ENCODE measurements around the gene ASCC2.

The ASCC2 gene

DNA sequence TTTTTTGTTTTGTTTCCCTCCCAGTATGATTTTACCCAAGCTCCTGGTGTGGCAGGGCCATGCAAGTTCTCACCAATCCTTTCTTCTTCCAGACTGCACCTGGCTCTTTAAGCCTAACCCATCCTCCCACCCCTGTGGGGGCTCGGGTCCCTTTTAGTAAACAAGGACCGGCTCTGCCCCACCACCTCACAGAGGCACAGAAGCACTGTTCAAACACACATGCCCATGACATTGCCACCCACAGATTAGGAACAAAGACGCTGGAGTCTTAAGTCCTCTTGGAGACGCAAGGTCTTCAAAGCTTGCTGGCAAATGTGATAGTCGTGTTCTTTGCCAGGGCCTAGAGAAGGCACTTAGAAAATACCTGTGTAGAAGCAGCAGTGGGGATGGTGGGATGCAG, 52.0 kb downstream of the ASCC2 start:
- no peak for DNase-seq (ENCODE audit: low read depth in 3 of 3)

DNA sequence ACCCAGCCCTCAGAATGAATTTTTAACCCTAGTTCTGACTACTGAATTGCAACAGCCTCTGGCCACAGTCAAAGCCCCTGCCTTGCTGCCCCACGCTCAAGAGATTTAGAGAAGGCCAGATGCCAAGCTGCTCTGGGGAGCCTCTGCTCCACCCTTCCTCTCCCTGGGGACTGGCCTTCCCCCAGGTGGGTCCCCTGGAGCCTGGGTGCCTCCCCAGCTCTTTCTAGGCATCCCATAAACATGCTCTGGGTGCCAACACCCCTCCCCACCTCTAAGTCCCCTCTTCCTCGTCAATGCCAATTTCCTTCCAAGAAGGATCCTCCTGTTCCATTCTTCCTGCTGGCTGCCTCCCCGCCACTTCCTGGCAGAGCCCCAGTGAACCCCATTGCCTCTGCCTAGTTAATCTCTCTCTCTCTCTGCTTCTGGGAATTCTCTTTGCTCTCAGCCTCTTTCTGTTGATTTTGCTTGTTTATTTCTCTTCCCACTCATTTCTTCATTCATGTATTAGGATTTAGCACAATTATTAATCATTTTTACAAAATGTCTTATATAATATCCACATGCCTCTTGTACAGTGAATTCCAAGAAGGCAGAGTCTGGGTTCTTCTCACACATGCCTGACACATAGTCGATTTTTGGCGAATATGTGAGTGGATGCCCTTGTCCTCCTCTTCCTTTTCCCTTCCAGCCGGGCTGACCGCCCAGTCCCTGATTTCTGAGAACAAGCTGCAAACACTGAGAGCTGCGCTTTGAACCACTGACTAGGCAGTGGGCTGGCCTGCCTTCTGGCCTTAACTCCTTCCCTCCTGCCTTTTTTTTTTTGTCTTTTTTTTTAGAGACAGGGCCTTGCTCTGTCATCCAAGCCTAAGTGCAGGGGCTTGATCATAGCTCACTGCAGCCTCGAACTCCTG, 53.4 kb downstream of the ASCC2 start:
- DNase-seq (ENCODE audit: low read depth in 3 of 3): no peak

DNA sequence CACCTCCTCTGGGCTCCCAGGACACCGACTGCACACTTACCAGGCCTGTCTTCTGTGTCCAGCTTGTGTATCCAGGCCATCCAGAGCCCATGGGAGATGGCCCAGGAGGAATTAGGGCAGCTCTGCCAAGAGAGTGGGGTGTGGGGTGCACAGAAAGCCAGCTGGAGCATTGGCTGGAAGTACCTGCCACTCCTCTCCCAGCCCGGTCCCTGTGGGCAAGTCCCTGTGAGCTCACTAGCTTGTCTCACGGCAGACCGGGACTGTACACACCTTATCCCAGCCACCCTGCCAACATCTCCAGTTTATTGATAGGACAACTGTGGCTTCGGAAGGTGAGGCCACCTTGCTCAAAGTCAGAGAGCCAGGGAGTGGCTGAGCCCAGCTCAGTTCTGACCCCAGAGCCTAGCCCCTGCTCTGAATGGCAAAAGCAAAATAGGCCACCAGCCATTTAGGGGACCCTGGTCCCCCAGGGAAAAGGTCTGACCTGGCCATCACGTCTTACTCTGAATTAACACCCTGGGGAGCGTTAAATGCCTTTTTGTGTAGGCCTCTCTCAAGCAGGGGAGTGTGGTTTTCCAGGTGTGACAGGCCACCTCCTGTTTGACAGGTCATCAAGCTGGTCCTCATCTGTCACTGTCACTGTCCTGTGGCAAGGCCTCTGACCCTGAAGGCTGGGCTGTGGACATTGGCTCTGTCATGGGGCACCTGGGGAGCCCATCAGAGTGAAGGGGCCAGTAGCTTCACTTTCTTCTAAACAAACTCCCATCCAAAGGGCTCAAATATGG, 55.8 kb downstream of the ASCC2 start:
- no peak for DNase-seq (ENCODE audit: low read depth in 3 of 3)

DNA sequence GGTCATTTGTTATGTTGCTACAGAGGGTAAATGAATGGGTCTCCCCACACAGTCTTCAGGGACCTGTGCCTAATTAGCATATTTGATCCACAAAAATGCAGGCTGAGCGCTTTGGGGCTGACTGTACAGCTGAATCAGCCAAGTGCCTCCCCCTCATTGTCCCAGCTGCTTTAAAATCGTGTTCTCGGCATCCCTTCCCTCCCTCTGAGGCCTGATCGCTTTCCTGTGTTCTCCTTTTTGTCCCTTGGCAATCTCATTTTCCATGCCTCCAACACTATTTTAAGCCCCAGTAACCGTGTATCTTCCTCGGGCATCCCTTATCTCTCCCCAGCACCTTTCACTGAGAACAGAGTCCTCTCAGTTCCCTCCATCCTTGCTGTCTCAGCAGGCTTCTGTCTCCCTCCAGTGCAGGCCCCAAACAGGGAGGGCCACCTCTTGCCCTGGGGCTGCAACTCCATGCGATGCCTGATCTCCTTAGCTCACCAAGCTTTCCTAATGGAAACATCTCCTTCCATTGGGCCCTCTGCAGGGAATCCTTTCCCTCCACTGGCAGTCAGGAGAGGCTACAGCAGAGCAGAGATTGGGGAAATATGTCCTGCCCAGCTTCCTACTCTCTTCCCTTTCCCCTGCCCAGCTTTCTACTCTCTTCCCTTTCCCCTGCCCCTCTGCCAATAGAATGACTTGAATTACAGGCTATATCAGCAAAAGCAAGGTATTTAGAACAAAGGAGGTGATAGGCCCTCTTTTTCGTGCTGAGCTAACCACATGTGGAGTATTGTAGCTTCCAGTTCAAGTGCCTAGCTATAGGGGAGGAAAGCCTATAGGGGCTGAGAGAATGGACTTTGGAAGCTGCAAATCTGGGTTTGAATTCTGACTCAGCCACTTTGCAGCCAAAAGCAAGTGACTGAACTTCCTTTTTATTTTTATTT, 57.1 kb downstream of the ASCC2 start:
- DNase-seq (ENCODE audit: low read depth in 3 of 3): no peak

DNA sequence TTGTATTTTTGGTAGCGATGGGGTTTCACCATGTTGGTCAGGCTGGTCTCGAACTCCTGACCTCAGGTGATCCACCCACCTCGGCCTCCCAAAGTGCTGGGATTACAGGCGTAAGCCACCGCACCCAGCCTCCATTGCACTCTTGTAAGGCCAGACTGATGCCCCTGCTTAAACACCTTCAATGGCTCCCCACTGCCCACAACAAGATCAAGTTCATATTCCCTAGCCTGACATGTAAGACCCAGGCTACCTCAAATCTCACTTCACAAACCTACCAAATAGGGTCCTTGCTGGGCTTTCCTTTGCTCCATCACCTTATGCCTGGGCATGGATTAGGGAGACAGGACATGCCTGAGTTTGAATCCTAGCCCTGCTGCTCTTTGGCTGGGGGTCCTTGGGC, 57.9 kb downstream of the ASCC2 start:
- no peak for DNase-seq (ENCODE audit: low read depth in 3 of 3)

DNA sequence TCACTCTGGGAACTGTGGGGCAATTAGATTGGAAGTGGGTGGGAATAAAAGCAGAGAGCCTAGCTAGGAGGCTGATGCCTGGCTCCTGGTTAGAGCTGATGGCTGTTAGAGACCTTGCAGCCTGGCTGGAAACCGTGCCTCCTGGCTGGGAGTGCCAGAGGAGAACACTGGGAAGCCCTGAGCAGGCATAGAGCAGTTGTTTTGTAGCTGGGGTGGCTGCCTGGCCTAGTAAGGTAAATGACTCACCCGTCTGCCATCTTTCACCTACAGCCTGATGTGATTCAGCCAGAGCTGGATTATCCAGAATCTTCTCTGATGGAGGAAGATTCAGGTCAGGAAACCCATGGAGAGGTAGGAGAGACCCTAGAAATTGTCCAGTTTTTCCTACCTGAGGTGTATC, 64.8 kb downstream of the ASCC2 start:
- DNase-seq (ENCODE audit: low read depth in 3 of 3): no peak

DNA sequence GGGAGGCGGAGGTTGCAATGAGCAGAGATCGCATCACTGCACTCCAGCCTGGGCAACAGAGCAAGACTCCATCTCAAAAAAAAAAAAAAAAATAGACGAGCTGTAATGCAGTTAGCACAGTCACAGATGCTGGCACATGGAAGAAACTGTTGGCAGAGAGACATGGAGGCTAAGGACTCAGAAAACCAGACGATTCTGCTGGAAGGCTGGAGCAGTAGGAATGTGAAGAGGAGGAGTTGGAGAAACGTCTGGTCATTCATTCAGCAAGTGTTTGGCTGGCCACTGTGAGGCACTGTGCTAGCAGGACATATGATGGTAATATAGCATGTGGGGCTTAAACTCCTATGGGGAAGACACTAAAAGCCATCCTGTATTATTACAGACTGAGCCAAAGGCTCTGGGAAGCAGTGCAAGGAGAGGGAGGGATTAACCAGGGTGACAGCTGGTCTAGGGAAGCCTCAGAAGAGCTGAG, 65.9 kb downstream of the ASCC2 start:
- no peak for DNase-seq (ENCODE audit: low read depth in 3 of 3)

DNA sequence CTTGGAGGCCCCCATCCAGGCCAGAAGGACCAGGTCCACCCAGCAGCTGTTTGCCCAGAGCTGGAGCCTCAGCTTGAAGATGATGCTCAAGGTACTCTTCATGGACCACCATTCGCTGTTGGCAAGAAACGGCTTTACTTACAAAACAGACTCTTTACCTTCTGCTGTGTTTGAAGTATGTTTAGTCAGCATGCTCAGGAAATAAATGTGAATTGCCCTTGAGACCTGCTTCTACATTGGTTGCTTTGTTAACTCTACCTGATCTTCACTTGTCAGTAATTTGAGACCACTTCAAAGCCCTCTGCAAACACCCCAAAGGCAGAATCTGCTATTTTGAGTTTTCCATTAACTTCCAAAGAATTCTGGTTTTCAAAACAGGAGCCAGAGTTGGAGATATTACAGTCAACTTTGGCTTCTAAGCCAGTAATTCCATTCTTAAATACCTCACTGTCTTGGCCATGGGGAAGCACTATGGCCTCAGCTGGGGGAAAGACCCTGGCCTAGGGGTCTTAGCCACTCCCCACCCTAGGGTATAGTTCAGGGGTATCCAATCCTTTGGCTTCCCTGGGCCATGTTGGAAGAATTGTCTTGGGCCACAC, 68.3 kb downstream of the ASCC2 start:
- DNase-seq (ENCODE audit: low read depth in 3 of 3): no peak

DNA sequence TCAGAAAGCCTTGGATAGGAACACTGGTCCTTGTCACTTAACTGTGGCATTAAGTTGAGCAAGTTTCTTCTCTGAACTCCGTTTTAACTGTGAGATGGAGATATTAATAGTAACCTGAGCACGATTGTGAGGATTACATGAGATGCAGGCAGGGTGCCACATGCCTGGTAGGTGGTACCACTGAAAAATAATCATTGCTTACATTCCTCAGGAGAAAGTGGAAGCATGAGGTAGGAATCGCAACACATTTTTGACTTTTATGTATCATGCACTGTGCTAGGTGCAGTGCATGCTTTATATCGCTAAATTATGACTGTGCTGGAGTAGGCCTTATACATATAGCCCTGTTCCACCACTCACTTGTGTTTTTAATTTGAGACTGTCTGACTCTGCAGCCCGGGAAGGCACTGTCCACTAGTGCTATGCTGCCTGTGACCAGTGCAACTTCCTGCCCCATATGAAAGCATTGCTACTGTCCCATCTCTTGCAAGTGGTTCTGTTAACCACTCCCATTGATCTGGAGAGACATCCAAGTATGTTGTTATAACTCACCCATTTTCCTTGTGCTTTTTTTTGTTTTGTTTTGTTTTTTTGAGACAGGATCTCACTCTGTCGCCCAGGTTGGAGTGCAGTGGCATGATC, 69.9 kb downstream of the ASCC2 start:
- no peak for DNase-seq (ENCODE audit: low read depth in 3 of 3)

DNA sequence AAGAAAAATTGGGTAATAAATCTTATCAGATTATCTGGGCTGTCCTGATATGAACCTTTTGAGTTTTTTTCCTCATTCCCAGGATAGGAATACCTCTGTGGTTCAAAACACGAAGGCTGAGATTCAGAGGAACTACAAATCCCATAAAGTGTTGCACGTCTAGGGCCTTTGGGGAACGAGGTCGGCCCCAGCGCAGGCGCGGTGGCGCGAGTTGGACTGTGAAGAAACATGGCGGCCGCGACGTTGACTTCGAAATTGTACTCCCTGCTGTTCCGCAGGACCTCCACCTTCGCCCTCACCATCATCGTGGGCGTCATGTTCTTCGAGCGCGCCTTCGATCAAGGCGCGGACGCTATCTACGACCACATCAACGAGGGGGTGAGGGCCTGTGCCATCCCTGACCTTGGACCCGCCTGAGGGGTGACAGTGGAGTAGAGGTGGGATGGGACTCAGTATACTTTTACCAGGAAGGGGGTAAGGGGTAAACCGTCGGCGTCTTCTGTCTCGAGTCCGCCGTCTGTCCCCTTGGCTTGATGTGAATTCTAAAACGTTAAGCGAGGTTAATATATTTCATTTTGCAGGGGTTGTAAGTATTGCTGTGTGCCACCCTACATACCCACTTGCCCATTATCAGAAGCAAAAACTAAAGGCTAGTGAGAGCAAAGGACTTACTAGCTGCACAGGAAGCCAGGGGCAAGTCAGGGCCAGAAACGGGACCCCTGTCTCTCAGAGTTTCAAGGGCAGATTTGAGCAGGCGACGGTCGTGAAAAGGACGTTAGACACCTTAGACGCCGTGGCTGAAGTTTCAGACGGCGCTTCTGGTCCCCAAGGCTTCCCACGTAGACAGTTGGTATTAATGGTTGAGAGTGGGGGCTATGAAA, 70.7 kb downstream of the ASCC2 start, which contains the start of gene UQCR10:
Gene UQCR10 (plus strand): TSS at position 199 of the 881 bp plus-strand sequence. CDS start 30 bp downstream, at position 229.
- DNase-seq (ENCODE audit: low read depth in 3 of 3): peak; percentile 82 to 88 (median 84)

DNA sequence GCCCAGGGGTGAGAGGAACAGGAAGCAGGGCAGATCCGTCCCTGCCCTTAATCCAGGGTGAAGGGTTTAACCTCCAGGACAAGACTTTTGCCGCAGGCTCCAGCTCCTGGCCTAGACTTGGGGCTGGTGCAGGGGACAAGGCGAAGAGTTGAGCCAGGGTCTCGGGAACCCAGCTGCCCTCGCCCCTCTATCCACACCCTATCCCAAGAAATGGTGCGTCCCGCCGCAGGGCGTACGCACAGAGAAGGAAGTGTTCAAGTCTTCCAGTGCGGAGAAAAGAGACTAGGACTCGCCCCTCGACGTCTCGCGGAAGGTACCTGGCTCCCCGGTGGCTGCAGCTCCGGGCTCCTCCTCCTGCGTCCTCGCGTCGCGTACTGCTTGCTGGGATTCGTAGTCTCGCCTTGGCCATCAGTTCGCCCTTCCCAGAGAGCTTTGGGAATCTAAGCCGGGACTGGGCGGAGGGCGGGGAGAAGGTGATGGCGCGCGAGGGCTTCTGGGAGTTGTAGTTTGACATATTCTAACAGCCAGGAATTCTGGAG, 71.4 kb downstream of the ASCC2 start, which contains the start of gene ZMAT5:
Gene ZMAT5 (minus strand): TSS at position 376 of the 539 bp plus-strand sequence. CDS start 18,463 bp downstream, outside the sequence.
- DNase-seq (ENCODE audit: low read depth in 3 of 3): peak; percentile 68 to 85 (median 77)

DNA sequence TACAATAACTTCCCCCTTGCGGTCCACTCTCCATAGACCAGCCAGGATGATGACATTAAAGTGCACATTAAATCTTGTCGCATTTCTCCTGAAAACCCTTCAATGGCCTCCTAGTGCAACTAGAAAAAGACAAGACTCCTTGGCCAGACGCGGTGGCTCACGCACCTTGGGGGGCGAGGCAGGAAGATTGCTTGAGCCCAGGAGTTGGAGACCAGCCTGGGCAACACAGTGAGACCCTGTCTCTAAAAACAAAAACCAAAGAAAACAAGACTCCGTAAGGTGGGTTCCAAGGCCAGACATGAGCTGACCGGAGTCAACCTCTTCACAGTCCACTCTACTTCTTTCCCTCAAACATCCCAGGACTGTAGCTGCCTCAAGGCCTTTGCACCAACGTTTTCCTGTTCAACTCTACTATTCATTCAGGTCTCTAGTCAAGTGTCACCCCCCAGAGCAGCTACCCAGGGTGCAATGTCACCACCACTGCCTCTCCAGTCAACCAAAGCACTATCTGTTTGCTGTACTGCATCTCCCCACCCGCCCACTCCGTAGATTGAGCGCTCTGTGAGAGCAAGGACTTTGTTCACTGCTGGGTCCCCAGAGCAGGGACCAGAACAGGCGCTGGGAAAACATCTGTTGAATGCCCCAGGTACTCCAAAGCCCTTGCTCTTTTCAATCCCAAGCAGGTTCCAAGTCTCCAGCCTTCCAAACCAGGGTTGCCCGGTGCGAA, 72.0 kb downstream of the ASCC2 start:
- no peak for DNase-seq (ENCODE audit: low read depth in 3 of 3)

DNA sequence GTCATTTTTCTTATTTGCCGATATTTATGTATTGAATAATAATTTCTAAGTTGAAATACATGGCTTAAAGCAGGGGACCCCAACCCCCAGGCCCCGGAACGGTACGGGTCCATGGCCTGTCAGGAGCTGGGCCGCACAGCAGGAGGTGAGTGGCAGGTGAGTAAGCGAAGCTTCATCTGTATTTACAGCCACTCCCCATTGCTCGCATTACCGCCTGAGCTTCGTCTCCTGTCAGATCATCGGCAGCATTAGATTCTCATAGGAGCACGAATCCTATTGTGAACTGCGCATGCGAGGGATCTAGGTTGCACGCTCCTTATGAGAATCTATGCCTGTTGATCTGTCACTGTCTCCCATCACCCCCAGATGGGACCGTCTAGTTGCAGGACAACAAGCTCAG, 75.8 kb downstream of the ASCC2 start:
- DNase-seq (ENCODE audit: low read depth in 3 of 3): no peak

DNA sequence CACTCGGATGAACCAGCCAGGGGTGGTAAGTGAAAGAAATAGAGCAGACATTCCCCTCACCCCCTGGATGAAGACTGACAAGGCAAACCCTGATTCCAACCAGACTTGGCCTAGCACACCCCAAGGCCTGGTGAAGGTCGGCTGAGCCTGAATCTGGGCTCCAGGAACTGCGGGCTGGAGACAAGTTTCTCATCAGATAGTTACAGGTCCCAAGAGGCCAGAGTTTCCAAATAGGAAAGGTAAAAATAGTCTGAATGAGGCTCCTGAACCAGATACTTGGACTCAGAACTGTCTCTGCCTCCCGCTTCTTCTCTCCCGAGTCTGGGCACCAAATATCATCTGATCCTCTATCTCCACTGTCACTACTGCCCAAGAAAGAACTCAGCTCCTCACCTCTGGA, 79.1 kb downstream of the ASCC2 start:
- no peak for DNase-seq (ENCODE audit: low read depth in 3 of 3)

DNA sequence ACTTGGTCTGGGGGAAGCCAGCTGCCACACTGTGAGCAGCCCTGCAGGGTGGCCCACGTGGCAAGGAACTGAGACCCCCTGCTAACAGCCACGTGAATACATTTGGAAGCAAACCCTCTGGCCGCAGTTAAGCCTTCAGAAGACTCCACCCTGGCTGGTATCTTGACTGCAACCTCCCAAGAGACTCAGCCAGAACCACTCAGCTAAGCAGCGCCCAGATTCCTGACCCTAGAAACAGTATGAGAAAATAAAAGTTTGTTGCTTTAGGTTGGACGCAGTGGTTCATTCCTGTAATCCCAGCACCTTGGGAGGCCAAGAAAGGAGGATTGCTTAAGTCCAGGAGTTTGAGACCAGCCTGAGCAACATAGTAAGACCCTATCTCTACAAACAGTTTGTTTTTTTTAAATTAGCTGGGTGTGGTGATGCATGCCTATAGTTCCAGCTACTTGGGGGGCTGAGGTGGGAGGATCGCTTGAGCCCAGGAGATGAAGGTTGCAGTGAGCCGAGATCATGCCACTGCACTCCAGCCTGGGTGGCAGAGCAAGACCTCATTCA, 79.9 kb downstream of the ASCC2 start:
- no peak for DNase-seq (ENCODE audit: low read depth in 3 of 3)

DNA sequence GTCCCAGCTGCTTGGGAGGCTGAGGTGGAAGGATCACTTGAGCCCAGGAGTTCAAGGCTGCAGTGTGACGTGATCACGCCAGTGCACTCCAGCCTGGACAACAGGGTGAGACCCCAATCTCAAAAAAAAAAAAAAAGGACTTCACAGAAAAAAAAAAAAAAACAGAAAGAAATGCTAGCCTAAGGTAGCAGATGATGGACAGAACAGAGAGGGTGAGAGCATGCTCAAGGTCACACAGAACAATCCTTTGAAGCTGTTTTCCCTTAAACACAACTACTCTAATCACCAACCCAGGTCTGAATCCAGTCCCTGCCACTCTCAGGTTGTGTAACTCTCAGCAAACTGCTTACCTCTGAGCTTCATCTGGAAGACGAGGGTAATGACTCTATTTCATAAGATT, 81.0 kb downstream of the ASCC2 start:
- no peak for DNase-seq (ENCODE audit: low read depth in 3 of 3)

DNA sequence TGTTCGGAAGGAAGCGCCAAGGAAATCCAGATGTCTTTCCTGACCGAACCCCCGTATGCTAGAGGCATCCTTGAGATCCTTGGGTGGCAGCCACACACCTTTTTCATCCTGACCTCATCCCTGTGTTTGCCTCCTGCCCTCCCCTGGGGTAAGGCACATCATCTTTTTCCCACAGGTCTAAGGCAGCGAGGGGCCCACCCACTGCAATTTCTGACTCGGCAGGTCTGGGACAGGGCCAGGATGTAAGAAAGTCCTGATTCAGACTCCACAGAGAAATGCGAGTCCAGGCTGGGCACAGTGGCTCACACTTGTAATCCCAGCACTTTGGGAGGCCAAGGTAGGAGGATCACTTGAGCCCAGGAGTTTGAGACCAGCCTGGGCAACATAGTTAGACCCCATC, 81.7 kb downstream of the ASCC2 start:
- no peak for DNase-seq (ENCODE audit: low read depth in 3 of 3)

DNA sequence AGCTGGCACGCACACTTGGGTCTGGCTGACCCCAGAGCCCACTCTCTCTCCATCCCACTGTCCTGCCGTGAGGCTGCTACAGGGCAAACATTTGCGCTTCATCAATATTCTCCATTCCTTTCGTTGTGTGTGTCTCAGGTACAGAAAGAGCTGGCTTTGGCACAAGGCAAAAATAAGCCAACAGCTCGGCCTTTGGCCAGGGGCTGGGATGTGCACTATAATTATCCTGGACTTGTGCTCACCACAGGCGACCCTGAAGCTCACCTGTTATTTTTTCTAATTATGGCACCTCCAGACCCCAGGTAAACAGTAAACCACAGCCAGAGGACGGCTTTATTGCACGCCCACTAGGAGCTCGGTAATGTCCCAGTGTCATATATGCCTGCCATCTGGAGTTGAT, 82.2 kb downstream of the ASCC2 start:
- DNase-seq (ENCODE audit: low read depth in 3 of 3): no peak
